Measurements from ENCODE around the gene SEBOX.

Gene SEBOX

DNA sequence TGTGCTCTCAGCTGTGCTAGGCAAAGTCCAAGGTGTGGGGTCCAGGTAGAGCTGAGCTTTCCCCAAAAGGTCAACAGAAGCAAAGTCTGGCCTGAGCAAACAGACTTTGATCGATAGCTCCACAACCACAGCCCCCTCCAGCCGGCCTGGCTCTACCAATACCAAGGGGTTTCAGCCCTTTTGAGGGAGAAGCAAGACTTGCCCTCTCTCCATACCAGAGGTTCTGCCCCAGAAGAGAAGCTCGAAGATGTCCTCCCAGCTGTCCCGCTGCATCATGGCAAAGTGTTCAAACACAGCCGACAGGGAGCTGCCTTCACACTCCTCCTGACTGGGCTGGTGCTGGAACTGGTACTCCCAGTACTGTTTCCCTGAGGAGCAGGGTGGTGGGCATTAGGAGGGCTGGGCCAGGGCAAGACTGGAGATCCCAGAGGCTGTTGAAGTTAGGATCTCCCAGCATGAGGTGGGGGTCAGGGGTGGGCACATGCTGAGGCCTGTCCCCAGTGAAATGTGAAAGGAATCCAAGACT is 3.4 kb upstream of the SEBOX start:
- DNase-seq (ENCODE audit: low spot score), result no peak

DNA sequence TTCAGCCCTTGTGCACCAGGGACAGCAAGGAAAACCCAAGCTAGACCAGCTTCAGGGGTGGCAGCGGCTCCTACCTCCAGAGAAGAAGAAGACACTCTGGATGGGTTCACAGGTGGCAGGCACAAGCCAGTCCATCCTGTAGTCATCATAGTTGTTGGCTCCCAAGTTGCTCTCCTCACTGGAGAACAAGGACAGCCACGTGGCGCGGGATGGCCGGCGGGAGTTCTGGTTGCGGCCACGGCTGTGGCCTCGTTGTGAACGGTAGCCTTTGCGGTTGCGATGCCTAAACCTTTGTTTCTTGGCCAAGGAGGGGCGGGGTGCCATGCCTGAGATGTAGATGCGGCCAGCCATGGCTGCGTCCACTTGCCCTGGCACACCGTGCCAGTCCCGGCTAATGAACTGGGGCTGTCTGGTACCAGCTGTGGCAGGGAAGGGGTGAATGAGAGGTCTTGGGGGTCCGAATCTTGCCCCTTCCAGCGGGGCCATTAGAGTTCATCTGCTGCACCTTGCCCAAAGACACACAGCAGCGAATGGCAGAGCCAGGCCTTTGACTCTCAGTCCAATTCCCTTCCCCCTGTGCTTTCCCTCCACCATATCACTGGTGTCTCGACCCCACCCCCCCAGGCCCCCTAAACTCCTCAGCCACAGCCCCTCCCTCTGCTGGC is 2.8 kb upstream of the SEBOX start:
- no peak for DNase-seq (ENCODE audit: low spot score)

DNA sequence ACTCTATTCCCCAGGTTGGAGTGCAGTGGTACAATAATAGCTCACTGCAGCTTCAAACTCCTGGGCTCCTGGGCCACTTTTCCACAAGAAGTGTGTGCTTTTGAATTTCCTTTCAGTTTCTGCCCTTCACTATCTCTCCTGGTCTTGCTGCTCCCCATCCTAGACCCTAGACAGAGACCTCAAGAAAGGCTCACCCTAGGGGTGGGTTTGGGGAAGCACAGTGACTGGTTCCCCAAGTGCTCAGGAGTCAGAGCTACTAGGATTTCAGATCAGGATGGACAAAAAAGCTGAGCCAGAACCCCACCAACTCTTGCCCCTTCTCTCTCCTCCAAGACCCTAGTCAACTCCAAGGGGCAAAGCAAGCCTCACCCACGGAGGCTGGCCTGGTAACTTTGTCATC is 1.6 kb upstream of the SEBOX start:
- no peak for DNase-seq (ENCODE audit: low spot score)

DNA sequence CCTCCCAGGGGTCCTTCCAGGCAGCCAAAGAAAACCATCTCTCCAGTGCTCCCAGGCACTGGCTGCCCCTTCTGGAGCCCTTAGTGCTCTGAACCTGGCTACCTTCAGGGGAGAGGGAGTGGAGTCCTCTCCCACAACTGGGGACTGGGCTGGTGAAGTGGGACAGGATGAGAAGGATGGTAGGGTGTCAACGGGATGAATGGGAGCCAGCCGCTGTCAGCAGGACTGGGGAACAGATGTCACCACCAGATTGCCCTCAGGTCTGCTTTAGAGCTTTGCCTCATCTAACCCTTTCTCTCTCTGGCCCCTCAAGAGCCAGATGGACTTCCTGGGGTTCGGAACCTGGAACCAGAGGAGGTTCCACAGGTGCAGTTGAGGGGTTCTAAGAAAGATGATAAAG is 488 bp upstream of the SEBOX start:
- no peak for DNase-seq (ENCODE audit: low spot score)

DNA sequence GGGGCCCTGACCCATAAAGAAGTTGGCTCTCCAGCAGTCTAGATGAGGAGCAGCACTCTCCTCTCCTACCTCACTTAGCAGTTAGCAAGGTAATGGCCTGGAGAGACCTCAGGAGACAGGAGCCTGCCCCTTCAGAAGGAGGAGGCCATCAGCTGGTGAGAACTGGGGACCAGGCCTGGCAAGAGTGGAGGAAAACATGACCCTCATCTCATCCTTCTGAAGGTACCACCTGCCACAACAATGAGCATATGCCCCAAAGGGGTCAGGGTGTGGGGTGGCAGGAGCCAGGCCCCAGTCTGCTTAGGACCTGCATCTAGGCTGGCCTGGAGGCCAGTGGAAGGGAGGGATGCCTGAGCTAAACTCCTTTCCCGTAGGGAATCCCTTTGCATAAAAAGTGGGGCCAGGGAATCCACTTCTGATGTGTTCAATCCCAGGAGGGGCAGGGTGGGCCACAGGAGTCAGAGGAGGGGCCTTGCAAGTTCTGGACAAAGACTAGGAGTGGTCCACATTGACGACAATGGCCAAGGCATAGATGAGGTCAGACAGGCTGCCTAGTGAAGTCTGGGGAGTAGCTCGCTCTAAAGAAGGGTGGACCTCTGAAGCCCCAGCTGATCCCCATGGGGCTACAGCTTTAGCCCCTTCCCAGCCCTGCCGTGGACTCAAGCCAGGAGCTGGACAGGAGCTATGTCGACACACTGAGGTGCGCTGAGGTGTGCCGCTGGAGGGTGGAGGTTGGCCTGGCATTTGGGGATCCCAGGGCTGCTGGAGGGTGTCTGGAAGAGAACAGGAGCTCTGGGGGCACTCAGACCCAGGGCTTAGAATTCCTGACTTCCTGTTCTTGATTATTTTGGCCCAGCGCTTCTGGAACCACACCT is 986 bp downstream of the SEBOX start:
- no peak for DNase-seq (ENCODE audit: low spot score)

DNA sequence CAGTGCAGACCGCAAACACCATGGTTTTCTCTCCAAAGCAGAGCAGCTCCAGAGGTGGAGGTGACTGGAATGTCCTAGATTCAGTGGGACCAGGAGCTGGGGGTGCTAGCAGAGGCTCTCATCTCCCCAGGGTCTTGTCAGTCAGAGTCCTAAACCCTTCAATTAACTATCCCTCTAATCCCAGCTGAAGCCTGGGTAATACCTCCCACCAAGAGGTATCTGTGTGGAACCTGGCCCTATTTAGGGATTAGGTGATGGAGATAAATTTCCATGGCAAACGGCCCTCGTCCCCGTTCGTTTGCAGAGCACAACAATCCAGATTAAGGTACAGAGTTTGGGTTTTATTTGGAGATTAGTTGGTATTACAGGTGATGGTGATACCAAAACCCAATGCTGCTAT is 1.8 kb downstream of the SEBOX start:
- DNase-seq (ENCODE audit: low spot score), result no peak

DNA sequence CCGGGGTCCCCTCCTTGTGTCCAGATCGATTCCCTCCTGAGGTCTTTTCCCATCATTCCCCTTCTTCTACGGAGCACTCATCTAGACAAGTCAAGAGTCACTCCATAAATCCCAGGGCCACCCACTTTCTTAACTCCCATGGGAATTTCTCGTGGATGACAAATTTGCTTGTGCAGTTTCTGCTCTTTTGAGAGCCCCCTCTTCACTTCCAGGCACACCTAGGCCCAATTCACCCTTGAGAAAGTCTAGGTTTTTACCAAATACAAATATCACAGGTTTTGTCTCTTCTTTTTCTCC is 7.2 kb downstream of the SEBOX start:
- DNase-seq (ENCODE audit: low spot score), result no peak

DNA sequence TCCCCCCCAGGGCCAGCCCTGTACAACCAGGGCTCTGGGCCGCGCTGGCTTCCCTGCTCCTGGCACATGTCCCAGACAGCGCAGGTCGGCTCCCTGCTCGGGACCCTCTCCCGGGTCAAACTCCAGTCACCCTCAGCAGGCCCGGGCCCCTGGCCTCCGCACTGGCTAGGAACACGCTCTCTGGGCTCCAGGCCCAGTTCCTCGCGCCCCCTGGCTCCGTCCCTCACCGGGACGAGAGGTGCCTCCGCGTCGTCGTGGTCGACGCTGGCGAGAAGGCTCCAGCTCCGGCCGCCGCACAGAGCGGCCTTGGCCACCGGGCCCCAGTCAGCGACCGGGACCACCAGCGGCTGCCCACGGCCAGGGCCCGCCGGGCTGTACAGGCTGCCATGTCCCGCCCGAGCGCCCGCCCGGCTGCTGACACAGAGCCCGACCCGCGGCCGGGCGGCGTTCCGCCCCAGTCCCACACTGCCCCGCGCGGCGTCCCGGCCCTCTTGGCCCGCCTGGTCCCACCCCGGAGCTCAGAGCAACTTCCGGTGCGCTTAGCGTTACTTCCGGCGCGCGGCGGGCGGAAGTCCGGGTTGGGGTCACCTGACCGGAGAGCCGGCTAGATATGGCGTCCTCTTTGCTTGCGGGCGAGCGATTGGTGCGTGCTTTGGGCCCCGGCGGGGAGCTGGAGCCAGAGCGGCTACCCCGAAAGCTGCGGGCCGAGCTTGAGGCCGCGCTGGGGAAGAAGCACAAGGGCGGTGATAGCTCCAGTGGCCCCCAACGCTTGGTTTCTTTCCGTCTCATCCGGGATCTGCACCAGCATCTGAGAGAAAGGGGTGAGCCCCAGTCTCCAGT is 7.7 kb downstream of the SEBOX start, which contains the start of gene POLDIP2:
Gene POLDIP2, minus strand, starts transcription at position 467 of the 840 bp plus-strand sequence. Its CDS starts 79 bp downstream, at position 388.
- peak; percentile 97 for DNase-seq (ENCODE audit: low spot score)

DNA sequence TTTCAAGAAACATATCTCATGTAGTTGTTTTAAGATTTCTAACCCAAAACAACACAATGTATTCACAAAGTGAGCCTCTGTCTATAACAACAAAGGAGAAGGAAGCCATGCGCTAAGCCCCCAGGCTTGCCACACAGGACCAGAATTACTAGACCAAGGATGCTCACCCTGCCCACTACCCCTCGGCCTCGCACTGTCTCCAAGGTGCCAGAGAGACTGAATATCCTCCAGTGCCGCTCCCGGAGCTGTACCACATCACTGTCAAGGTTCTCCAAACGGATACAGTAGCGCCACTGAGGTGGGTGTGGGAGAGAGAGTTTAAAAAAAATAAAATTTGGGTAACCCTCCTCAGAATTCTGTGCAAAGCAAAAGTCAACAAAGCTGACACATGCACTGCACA is 14.7 kb downstream of the SEBOX start:
- DNase-seq (ENCODE audit: low spot score), result no peak

DNA sequence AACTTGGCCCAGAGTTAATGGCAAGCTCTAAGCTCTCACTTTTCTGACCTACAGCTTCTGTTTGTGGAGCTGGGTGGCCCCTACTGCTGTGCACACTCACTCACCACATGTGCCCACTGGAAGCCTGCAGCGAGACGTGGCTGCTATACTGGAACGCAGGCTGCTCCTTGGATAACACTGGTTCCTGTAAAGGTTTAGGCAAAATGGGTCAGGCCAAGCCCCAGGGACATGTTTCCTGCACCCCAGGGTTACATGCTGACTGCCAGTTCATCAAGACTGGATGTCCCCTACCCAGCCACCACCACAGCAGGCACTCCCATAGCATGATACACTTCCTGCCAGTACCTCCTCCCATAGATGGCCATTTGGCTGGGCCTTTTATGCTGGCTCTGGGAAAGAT is 16.0 kb downstream of the SEBOX start:
- DNase-seq (ENCODE audit: low spot score), result no peak

DNA sequence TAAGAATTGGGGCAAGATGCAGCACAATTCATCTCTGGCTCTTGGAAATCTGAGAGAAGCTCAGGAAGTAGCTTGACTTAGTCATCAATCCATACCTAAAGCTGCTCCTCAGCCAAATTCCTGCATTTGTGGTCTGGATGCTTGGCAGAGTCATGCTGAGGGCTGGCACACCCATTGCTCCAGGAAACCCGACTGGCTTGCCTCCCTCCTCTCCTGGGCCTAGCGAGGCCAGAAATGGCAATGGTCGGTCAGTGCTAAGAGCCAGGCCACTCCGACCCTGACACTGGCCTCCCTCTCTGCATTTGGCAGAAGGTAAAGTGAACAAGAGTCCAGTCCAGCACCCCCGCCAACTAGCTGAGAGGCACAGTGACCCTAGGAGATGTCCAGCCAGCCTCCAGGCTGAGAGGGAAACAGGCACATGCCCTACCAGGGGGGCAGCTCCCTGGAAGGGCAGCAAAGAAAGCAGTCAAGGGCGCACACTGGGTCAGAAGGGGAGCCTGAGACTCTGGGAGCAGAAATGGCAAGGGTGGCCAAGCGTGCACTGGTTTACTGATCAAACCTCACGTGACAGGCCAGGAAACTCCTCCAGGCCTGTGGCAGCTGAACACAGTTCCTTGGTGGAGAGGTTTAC is 17.6 kb downstream of the SEBOX start:
- DNase-seq (ENCODE audit: low spot score), result no peak

DNA sequence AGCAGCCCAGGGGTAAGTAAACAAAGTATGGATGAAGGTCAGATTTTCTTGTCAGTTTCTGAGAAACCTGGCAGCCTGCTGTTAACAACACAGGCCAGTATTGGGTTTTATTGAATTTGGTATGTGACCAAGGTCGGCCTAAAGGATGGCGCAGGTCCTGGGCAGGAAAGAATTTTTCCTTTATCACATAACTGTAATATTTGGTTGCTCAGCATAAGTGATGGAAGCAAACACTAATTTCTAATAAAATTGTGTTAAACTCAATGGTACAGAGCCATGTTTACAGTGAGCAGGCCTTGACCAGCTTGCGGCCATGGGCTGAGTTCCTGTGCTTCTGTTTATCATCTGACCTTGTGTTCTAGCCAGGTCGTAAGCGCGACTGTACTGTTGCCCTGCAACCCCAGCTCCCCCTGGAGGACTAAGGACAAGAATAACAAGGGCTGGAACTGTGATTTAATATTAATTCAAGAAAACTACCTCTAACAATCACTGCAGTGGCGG is 18.2 kb downstream of the SEBOX start:
- no peak for DNase-seq (ENCODE audit: low spot score)

DNA sequence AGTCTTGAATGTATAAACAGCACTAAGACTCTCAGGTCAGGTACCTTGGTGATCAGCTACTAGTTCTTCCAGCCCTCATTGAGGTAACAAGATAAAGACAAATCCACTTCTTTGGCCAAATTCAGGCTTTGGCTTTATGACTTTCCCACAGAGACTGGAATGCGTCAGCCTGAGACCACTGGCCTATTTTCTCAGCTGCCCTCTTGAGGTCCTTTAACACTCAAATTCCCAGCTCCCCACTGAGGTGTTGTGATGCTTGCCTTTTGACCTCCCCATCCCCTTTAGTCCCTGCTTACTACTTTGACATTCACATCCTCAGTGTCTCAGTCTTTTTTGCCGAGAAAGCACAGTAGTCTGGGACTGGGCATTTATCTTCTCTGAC is 18.8 kb downstream of the SEBOX start:
- DNase-seq (ENCODE audit: low spot score), result no peak

DNA sequence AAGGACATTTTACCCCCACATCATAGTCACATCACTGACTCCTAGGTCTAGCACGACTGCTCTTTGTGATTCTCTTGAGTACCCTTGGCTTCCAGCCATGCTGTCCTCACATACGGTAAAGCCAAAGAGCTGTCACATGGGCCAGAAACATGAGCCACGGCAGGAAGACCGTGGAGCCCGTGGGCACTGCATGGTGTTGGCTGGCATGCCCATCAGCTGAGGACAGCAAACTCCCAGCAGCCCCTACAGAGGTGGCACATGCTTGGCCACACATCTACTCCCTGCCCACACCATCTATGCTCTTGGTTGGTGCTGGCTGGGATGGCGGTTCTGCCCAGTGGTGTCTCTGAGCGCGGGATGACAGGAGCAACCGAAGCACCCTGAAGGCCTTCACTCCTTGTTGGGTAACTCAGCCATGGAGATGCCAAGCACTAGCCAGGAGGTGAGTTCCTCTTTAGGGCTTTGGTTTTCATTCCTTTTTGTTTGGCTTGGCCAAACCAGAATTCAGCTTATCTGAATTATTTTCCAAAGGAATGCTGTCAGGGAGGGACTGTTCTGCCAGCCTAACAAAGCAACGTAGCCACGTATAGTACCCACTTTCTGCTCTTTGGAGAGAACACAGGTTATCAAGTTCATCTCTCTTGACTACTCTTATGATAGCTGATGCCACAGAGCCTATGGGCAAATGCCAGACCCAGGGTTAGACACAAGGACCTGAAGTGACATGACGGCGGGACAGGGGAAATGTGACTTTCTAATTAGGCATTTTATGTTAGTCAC is 19.4 kb downstream of the SEBOX start:
- DNase-seq (ENCODE audit: low spot score), result no peak

DNA sequence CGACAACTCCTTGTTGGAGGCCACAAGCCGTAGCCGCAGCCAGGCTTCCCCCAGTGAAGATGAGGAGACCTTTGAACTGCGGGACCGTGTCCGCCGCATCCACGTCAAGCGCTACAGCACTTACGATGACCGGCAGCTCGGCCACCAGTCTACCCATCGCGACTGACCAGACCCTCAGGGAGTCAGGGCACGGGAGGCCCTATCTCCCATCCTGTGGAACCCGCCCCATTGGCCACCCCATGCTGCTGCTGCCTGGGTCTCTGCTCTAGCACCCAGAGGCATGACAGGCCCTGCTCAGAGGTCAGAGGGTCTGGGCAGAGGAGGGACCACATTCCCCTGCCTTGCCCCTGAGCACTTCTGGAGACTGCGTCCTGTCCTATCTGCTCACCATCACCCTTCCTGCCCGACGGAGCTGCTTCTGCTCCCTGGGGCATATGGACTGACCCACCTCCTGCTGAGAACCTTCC is 20.5 kb downstream of the SEBOX start:
- DNase-seq (ENCODE audit: low spot score), result no peak

DNA sequence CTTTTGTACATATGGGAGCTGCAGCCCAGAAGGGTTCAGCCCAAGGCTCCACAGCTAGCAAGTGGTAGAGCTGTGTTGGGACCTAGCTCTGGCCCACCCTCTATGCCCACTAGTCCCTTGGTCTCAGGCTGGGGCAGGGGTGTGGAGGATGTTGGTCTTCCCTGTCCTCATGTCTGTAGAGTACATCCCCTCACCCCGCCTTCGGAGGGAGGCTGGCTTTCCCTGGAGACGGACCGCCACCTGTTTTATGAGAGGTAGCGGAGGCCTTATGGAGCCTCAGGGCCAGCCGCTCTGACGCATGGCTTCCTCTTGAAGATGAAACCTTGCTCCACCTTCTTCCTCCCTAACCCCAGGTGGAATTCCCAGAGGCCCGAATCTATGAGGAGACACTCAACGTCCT is 21.0 kb downstream of the SEBOX start:
- no peak for DNase-seq (ENCODE audit: low spot score)

DNA sequence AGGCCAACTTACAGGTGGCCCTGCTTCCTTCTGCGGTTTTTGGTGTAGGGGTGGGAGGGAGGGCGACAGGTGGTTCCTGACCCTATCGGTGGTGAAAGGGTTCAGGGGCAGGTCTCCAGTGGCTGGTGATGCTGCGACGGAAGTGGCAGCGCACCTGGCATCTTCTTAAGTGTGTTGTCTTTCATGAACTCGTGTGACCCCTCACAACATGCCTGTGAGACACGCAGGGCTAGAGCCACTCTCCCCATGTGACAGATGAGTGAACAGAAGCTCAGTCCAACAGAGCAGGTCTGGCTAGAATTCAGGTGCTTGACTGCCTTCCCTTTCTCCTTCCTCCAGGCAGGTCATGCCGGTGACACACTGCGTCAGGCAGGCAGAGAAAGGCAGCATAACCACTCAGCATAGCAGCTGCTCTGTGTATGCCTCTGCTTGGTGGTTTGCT is 21.5 kb downstream of the SEBOX start:
- DNase-seq (ENCODE audit: low spot score), result no peak

DNA sequence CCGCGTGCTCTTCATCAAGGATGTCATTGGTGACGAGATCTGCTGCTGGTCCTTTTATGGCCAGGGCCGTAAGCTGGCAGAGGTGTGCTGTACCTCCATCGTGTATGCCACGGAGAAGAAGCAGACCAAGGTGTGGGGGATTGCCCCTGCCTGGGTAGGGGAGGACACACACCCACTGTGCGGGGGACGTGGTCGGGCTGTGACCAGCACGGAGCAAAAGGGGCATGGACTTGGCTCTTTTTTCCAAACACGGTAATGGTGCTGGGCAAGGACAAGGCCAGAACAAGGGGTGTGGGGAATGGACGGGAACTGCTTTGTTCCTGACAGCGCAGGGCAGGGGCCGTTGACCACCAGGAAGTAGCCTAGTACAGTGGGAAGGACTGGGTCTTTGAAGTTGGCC is 22.7 kb downstream of the SEBOX start:
- no peak for DNase-seq (ENCODE audit: low spot score)

DNA sequence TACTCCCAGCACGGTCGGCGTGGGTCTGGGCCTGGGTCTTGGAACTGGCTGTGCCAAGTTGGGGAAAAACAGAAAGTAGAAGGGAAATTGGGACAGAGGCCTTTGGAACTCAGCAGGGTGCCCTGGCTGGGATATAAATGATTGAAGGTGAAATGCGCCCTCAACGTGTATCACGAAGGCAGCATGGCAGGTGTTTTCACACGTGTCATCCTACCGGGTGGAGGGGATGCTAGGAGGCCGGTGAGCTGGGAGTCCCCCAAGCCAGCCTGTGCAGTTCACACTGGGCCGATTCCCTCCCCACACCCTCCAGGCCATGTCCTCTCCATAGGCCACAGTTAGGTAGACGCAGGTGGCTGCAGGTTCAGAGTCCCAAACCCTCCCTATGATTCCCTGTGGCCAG is 23.5 kb downstream of the SEBOX start:
- DNase-seq (ENCODE audit: low spot score), result no peak

DNA sequence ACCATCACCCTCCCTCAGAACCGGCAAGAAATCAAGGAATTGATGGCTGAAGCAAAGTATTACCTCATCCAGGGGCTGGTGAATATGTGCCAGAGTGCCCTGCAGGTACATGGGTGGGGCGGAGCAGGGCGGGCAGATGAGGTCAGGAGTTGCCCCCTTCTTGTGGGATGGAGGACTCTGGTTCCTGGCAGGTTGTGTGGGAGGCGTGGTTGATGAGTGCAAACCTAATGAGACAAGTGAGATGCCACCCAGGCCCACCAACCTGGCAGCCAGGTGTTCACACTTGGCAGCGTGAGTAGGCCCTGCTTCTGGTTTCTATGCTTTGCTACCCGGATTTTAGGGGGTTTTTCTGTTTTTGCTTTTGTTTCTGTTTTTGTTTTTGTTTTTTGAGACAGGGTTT is 24.6 kb downstream of the SEBOX start:
- DNase-seq (ENCODE audit: low spot score), result no peak

DNA sequence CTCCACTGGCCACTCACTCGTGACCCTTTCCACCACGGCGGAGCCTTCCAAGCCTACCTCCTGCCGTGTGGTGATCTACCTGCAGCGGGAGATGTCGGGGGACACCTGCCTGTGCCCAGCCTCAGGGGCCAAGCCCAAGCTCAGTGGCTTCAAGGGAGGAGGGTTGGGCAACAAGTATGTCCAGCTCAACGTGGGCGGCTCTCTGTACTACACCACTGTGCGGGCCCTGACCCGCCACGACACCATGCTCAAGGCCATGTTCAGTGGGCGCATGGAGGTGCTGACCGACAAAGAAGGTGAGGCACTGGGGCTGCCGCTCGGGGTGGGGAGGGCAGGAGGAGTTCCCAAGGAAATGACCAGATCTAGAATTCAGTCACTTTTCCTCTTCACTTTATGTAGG is 25.6 kb downstream of the SEBOX start:
- no peak for DNase-seq (ENCODE audit: low spot score)

Measured in activated CD4-positive, alpha-beta T cell treated with anti-CD3 and anti-CD28 coated beads, Interleukin-2, Interleukin-4, amounts not matched to agents 100 ng/mL and 50 ng/mL, durations not matched to agents 16 hours and 8 hours (primary cell).